Stimulated activated naive CD8-positive, alpha-beta T cell treated with anti-CD3 and anti-CD28 coated beads, Interleukin-15, amount 100 ng/mL, for 72 hours (primary cell): ENCODE data around the gene CETP.
"Not testable (repeated sequence)": the region's sequence is repeated elsewhere in the genome, so short reads cannot be mapped to it uniquely, and the experiment has no call there.

Source experiments
- ATAC-seq: fragments of 150-1000 bp; cut with Tn5 transposase; 2 replicates; pipeline ENCODE4 v1.10.0; 2021; ENCODE audit warnings: mild to moderate bottlenecking, moderate library complexity
- DNase-seq, 2 donors: peaks; one replicate each; pipeline ENCODE4 v3.0.0; 2021 to 2022
- H3K27ac Mint-ChIP-seq, 2 donors: one replicate each; pipeline ENCODE4 v1.8.0; 2022; ENCODE audit warnings: mild to moderate bottlenecking in 2 of 2, mixed read lengths in 2 of 2, moderate library complexity in 2 of 2
- H3K27me3 Mint-ChIP-seq: one replicate; pipeline ENCODE4 v1.8.0; 2022; ENCODE audit warnings: mixed read lengths
- H3K4me1 Mint-ChIP-seq: one replicate; pipeline ENCODE4 v1.8.0; 2022; ENCODE audit warnings: mild to moderate bottlenecking, mixed read lengths
- H3K4me3 Mint-ChIP-seq, 2 donors: one replicate each; pipeline ENCODE4 v1.8.0; 2022; ENCODE audit warnings: mild to moderate bottlenecking in 2 of 2, mixed read lengths in 2 of 2, moderate library complexity in 1 of 2
- H3K9me3 Mint-ChIP-seq, 2 donors: one replicate each; pipeline ENCODE4 v1.8.0; 2022; ENCODE audit warnings: mixed read lengths in 2 of 2

Gene CETP

DNA sequence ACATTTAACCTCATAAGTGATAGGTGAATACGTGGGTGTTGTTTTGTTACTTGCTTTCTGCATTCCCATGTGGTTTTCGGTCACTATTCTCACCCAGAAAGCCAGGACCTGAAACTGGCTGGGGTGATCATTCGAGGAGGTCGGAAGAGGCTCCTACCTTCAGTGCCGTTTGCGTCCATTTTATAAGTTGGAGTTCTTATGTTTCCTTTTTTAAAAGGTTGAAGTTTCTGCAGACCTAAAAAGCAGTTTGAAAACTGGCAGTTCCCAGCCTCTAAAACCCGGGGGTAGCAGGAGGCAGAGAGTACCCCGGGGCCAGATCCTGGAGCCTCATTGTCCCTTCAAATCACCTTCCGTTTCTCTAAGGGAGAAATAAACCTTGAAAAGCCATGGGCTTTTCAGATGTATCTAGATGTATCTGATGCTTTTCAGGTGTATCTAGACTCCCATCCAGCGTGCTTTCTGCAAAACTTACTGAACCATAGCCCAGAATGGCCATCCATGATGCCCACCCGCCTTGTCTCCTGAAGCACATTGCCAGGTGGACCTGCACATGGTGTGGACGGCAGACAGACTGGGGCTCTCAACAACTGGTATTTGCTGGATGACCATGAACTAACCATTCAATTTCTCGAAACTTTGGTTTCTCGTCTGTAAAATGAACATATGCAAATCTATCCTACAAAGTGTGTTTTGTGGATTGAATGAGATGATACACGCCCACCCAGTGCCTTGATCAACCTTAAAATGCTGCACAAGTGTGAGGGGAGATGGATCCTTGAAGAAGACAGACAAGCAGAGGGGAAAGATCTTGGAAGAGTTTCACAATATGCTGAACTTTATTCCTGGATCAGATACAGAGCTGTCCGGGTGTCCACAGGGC, 28.9 kb downstream of the CETP start:
- Mint-ChIP-seq H3K4me1 (peaks cover 87% of the 10 kb centered on the region), H3K27me3 (no peaks in the 10 kb centered on the region), H3K27ac (peak overlapping the region; percentile 99 to 100), H3K9me3 (no peaks in the 10 kb centered on the region), H3K4me3 (peak overlapping the region; percentile 97 to 99)
- no peak for ATAC-seq
- peak in 1 of 2 donors; percentile 54 for DNase-seq

DNA sequence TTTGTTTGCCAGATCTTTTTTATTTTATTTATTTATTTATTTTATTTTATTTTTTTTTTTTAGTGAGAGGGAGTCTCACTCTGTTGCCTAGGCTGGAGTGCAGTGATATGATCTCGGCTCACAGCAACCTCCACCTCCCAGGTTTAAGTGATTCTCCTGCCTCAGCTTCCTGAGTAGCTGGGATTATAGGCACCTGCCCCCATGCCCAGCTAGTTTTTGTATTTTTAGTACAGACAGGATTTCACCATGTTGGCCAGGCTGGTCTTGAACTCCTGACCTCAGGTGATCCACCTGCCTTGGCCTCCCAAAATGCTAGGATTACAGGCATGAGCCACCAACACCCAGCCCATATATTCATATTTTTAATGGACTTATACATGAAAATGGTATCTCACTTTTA, 30.7 kb downstream of the CETP start:
- DNase-seq, H3K27ac Mint-ChIP-seq: not testable (repeated sequence)
- H3K4me3 Mint-ChIP-seq: peak overlapping the region; percentile 59 to 97

DNA sequence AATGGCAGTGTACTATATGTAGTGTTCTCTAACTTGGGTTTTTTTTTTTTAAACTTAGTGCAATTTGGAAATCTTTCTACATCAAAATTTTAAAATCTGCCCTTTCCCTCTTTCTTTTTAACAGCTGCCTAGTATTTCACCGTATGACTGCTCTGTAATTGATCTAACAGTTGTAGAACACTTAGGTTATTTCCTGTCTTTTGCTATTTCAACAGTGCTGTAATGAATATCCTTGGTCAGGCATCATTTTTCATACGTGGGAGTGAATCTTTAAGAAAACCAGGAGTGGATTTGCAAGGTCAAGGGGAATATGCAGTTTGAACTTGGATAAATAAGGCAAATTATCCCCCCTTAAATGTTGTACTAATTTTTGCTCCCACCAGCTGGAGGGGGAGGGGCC, 31.5 kb downstream of the CETP start:
- Mint-ChIP-seq H3K4me3 (peak overlapping the region; percentile 79 to 81), H3K4me1 (peaks cover 87% of the 10 kb centered on the region), H3K27me3 (no peaks in the 10 kb centered on the region), H3K9me3 (no peaks in the 10 kb centered on the region), H3K27ac (peak overlapping the region; percentile 89 to 92)
- ATAC-seq (no peak), DNase-seq (no peak)

More for the DNA sequence above, 30.7 kb downstream of the CETP start:
- peaks cover 87% of the 10 kb centered on the region for H3K4me1 Mint-ChIP-seq
- ATAC-seq, H3K9me3 Mint-ChIP-seq, H3K27me3 Mint-ChIP-seq: not testable (repeated sequence)

DNA sequence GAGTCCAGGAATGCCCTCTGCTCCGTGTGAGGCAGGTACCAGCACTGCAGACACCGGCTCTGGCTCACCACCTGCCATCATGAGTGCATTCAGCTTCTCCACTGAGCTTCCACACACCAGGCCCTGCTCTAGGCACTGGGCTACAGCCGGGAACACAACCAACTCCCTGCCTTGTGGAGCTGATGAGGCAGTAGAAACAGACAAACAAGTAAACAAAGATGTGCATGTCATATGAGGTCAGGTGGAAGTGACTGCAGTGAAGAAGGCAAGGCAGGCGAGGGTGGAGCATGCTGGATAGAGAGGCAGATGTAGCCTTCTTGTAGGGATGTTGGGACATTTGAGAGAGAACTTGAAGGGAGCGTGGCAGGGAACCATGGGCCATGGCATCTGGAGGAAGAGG, 32.6 kb downstream of the CETP start:
- Mint-ChIP-seq H3K27me3 (no peaks in the 10 kb centered on the region), H3K27ac (peak overlapping the region; percentile 79 to 88)
- no peak for DNase-seq

DNA sequence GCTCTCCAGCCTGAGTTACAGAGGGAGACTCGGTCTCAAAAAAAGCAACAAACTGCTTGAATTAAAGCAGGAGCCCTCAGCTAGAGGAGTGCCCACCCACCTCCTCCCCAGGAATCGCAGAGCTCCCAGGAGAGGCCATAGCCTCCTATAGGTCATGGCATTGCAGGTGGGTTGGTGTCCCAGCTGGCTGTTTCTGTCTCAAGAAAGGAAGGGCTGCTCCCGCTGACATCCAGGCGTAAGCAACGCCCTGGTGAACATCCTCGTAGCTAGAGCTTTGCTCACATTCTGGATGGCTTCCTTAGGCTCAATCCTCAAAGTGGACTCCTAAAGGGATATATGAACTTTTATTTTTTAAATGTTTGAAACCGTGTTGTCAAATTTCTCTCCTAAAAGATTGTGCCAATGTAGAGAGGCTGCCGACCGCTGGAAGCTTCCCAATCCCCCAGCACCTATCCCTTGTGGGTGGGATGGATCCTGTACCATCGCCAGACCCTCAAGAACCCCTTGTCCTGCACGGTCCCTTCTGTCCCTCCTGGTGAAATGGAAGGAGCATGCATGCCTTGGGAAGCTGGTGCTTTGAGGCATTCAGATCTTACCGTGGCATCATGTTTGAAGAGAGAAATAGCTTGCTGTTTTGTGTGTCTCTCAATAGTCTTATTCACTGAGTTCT, 33.5 kb downstream of the CETP start:
- Mint-ChIP-seq H3K9me3 (no peaks in the 10 kb centered on the region), H3K27me3 (no peaks in the 10 kb centered on the region), H3K27ac (peak overlapping the region; percentile 62 to 90), H3K4me1 (peaks cover 94% of the 10 kb centered on the region), H3K4me3 (peak overlapping the region; percentile 79 to 81)
- ATAC-seq (no peak), DNase-seq (no peak)

More for the DNA sequence above, 32.6 kb downstream of the CETP start:
- Mint-ChIP-seq H3K4me1 (peaks cover 89% of the 10 kb centered on the region), H3K4me3 (peak overlapping the region; percentile 79 to 81), H3K9me3 (no peaks in the 10 kb centered on the region)
- peak; percentile 6 for ATAC-seq

DNA sequence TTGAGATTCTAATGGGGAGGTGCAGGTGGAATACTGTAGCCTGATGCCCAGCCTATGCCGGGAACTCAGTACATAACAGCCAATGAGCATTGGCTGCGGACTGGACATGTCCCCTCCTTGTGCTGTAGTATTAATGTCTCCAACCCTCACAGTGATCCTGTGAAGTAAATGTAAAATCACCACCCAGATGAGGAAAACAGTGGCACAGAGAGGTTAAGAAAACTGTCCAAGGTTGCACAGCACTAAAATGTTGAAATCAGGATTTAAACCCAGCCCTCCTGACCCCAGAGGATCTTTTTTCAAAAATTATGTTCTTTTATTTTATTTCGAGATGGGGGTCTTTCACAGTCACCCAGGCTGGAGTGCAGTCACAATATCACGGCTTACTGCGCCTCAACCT, 35.5 kb downstream of the CETP start:
- Mint-ChIP-seq H3K27me3 (no peaks in the 10 kb centered on the region), H3K4me1 (peaks cover 95% of the 10 kb centered on the region), H3K4me3 (peak overlapping the region; percentile 50 to 60), H3K27ac (peak overlapping the region; percentile 81 to 83), H3K9me3 (peaks cover 0 to 5% of the 10 kb centered on the region in 2 donors)
- ATAC-seq: no peak
- DNase-seq: no peak

DNA sequence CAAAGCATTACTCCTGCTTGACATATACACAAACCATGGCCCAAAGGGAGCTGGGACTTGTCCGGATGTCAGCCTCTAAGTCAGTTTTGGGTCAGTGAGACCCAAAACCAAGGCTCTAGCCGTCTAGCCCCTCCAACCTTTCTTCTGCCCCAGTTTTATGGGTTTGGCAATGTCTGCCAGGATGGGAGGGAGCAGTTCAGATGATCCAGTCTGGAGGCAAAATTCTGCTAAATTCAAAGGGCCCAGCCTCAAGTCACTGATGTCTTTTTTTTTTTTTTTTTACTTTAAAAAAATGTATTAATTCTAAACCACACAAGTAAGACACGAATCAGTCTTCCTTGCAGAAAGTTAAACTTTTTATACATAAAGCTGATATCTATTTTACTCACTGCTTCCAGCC, 36.2 kb downstream of the CETP start:
- Mint-ChIP-seq H3K27me3 (no peaks in the 10 kb centered on the region), H3K4me1 (peaks cover 100% of the 10 kb centered on the region), H3K4me3 (peak overlapping the region; percentile 72 to 86), H3K27ac (peak overlapping the region; percentile 83 to 94), H3K9me3 (peaks cover 0 to 5% of the 10 kb centered on the region in 2 donors)
- ATAC-seq (no peak), DNase-seq (no peak)

DNA sequence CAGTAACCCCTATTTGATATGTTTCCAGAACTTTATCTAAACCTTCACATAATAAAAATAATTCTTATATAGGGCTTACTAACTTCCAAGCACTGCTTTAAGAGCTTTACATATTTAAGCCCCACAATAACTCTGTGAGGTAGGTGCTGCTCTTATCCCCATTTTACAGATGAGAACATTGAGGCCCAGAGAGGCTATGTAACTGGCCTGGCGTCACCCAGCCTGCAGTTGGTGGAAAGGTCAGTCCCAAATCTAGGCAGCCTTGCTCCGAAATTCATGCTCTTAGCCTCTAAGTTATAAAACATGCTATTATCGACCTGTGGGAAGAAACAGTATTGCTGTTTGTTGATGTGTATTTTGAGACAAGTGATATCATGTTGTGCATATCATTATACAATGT, 36.6 kb downstream of the CETP start:
- Mint-ChIP-seq H3K9me3 (peaks cover 0 to 5% of the 10 kb centered on the region in 2 donors), H3K27ac (peak overlapping the region; percentile 94 to 98), H3K4me1 (peaks cover 100% of the 10 kb centered on the region), H3K4me3 (peak overlapping the region; percentile 72 to 86), H3K27me3 (no peaks in the 10 kb centered on the region)
- DNase-seq (no peak), ATAC-seq (no peak)

DNA sequence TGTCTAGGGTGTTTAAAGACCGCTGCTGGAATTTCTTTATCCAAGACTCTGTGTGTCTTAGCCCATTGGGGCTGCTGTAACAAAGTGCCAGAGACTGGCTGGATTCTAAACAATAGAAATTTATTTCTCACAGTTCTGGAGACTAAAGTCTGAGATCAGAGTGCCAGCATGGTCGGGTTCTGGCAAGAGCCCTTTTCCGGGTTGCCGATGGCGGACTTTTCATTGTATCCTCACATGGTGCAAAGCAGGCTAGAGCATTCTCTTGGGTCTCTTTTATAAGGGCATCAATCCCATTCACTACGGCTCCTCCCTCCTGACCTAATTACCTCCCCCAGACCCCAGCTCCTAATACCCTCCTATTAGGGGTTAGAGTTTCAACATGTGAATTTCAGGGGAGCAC, 37.1 kb downstream of the CETP start:
- peak overlapping the region; percentile 94 to 98 for H3K27ac Mint-ChIP-seq
- H3K4me3 Mint-ChIP-seq: peak overlapping the region; percentile 72 to 86
- DNase-seq (no peak), ATAC-seq (no peak)
- H3K9me3 Mint-ChIP-seq: peaks cover 0 to 5% of the 10 kb centered on the region in 2 donors
- H3K27me3 Mint-ChIP-seq: no peaks in the 10 kb centered on the region
- H3K4me1 Mint-ChIP-seq: peaks cover 100% of the 10 kb centered on the region

DNA sequence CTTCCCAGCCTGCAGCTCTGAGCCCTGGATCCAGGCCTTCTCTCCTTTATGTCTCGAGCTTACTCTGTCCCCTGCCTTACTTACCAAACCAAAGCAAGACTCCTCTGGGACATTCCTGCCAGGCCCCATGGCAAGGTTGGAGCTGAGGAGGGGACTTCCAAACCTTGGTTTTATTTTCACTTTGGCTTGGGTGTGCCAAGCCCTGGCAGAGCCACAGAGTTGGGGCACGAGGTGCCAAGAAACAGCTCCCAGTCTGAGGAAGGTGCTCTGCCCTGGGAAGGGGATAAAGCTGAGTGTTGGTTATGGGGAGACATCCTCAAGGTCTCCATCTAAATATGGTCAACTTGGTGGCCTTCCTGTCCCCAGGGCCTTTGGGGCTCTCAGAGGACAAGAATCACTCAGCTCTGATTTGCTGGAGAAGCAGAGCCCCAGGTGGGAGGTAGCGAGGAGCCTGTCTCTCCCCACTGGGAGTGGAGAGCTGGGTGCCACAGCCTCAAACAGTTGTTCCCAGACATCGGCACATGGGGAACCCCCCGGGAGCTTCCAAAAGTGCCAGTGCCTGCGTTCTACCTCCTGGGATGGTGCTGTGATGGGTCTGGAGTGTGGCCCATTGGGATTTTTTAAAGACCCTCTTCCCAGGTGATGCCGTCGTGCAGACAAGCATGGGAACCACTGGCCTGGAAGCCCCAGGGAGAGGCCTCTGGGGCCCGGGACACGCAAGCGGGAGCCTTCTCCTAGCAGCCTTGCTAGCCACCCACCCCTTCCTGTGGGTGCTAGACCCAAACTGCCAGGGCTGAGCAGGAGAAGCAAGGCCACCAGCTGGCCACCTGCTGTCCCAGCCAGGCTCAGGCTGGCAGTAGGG, 37.9 kb downstream of the CETP start:
- Mint-ChIP-seq H3K4me1 (peaks cover 100% of the 10 kb centered on the region), H3K9me3 (peaks cover 0 to 5% of the 10 kb centered on the region in 2 donors), H3K4me3 (peak overlapping the region; percentile 72 to 86), H3K27ac (peak overlapping the region; percentile 94 to 98), H3K27me3 (no peaks in the 10 kb centered on the region)
- ATAC-seq (peak; percentile 57), DNase-seq (peak in 1 of 2 donors; percentile 44)

DNA sequence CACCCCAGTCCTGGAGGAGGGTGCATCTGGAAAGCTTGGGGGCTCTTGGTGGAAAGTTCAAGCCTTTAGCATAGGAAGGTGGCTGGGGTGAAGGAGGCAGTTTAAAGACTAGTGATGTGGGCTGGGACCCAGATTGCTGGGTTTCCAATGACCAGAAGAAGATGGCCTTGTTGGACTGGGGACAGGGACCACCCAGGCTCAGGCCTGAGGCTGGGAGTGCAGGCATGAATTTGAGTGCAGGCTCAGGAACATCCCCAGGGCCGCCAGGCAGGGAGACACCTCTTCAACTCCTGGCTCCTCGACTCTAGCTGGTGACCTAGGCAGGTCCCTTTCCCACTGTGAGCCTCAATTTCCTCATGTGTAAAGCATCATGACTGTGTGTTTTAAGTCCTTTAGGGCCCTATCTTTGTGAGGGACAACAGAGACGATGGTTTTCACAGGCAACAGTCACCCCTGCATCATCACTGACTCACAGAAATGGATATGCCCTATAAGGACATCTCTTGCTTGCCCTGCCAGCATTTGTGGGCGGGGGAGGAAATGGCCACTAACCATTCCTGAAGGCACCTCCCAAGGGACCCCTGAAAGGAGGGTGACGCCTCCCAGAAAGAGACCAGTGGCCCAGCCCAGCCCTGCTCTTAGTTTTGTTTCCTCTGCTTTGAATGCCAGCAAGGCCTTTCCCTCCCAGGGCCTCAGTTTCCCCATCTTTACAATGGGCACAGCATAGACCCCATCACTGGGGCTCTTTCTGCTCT, 38.7 kb downstream of the CETP start:
- Mint-ChIP-seq H3K9me3 (peaks cover 0 to 5% of the 10 kb centered on the region in 2 donors), H3K27ac (peak overlapping the region; percentile 94 to 98), H3K4me3 (peak overlapping the region; percentile 72 to 86), H3K4me1 (peaks cover 100% of the 10 kb centered on the region), H3K27me3 (no peaks in the 10 kb centered on the region)
- peak; percentile 87 for ATAC-seq
- DNase-seq: peak in 1 of 2 donors; percentile 65

DNA sequence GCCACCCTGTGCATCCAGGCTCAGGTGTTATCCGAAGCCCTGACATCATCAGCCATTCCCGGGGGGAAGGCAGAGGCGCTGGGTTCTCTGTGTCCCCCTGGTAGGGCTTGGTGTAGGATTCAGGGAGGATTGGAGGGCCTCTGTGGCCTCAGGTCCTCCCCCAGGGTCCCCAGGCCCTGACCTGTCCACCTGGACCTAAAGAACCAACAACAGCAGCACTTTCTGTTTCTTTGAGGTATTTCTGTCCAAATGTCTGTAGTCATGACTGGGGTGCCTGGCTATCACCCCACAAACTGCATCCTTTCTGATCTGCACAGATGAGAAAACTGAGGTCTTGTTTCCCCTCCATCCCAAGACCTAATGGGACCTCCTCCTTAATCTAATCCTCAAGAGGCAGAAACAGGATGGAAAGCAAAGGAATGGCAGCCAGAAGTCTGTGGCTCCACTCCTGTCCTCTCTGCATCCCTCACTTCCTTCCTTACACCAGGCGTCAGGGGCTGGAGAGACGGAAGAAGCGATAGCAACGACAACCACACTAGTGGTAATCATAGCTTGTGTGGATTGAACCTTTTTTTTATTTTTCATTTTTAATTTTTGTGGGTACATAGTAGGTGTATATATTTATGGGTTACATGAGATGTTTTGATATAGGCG, 39.4 kb downstream of the CETP start:
- no peak for DNase-seq

DNA sequence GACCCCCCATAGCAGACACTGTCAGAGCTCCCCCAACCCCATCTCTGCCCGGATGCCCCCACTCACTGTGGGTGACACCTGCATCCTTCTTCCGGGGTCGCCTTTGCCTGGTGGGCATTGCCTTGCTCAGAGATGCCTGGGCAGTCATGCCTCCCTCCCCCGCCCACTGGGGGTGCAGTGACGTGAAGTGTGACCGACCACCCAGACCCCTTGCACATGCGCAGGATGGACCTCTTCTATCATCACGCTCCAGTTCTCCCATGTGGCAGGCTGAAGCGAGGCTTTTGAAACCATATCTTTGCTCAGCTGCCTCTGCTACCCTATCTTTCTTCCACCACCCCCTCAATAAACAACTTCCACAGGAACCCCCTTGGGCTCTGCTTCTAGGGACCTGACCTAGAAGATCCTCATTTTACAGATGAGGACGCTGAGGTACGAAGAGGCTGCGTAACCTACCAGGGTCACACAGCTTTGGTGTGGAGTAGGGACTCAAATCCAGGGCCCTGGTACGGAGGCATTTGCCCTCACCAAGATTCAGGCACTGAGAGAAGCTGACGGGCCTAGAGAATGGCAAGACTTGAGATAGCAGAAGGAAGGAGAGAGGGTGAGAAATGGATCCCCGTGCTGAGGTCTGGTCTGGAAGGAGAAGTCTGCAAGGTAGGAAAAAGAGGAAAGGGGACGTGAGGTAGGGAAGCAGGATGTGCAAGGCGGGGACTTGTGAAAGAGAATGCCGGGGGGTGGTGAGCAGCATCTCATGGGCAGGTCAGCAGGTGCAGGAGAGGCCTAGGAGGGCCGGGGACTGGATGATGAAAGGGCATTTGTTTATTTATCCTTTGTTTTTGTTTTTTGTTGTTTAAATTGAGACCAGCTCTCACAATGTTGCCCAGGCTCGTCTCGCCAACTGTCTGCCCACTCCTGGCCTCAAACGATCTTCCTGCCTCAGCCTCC, 42.0 kb downstream of the CETP start:
- H3K4me3 Mint-ChIP-seq: peak overlapping the region; percentile 55 to 59
- DNase-seq (no peak), ATAC-seq (no peak)
- peak overlapping the region; percentile 74 to 78 for H3K27ac Mint-ChIP-seq
- peaks cover 91% of the 10 kb centered on the region for H3K4me1 Mint-ChIP-seq
- H3K27me3 Mint-ChIP-seq: no peaks in the 10 kb centered on the region
- peaks cover 0 to 5% of the 10 kb centered on the region in 2 donors for H3K9me3 Mint-ChIP-seq

More for the DNA sequence above, 39.4 kb downstream of the CETP start:
- H3K9me3 Mint-ChIP-seq: peaks cover 0 to 5% of the 10 kb centered on the region in 2 donors
- peaks cover 100% of the 10 kb centered on the region for H3K4me1 Mint-ChIP-seq
- no peaks in the 10 kb centered on the region for H3K27me3 Mint-ChIP-seq
- no peak for ATAC-seq
- peak overlapping the region; percentile 72 to 86 for H3K4me3 Mint-ChIP-seq
- H3K27ac Mint-ChIP-seq: peak overlapping the region; percentile 90 to 98
